HG03108 (cell line): ENCODE results near the gene CDH23.

ENCODE experiments used
- ATAC-seq: cut with Tn5 transposase; IDR thresholded peaks from one replicate; pipeline ENCODE4 v1.9.1; 2021; ENCODE audit warnings: moderate library complexity; ENCODE audit not compliant: unreplicated experiment

CDH23 gene

DNA sequence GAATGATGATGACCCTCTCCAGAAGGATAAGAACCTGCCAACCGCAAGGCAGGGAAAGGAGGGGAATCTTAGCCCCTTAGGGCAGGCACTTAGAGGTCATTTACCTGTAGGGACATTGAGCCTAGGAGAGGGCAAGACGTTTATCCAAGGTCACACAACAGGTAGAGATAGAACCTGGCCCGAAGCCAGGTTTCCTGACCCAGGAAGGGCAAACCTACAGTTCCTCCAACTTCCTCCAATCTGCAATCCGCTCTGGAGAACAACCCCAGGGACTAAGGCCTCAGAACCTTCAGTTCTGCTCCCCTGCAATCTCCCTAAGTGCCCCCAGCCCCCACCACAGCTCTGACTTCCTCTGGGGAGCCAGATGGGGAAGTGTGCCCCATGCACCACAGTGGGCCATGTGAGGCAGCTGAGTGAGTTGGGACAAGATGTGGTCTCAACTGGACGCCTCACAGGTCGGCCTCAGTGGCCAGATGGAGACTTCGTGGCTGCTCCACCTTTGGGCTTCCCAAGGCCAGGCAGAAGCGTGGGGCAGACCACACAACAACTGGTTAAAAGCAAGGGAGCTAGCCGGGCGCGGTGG, 455.7 kb downstream of the CDH23 start:
- no peak for ATAC-seq

GRCh38 chr10:71854031-71854430, 457.3 kb downstream of the CDH23 start:
- no peak for ATAC-seq

DNA sequence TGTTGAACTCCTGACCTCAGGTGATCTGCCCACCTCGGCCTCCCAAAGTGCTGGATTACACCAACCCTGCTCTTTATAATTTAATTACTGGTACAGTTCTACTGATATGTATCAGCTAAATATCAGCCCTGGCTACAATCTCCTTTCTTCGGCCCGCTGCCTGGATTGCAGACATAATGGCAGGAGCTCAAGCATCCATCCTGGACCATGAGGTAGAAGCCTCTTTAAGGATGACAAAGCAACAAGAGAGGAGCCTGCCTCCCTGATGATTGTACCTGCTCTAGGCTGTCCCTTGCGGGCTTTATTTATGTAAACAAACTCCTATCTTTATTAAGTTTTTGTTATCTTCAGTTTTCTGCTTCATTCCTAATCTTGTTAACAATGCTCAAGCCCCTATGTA, 459.9 kb downstream of the CDH23 start:
- no peak for ATAC-seq

- no peak for ATAC-seq
Observed at GRCh38 chr10:71857934-71858890, 461.5 kb downstream of the CDH23 start.

DNA sequence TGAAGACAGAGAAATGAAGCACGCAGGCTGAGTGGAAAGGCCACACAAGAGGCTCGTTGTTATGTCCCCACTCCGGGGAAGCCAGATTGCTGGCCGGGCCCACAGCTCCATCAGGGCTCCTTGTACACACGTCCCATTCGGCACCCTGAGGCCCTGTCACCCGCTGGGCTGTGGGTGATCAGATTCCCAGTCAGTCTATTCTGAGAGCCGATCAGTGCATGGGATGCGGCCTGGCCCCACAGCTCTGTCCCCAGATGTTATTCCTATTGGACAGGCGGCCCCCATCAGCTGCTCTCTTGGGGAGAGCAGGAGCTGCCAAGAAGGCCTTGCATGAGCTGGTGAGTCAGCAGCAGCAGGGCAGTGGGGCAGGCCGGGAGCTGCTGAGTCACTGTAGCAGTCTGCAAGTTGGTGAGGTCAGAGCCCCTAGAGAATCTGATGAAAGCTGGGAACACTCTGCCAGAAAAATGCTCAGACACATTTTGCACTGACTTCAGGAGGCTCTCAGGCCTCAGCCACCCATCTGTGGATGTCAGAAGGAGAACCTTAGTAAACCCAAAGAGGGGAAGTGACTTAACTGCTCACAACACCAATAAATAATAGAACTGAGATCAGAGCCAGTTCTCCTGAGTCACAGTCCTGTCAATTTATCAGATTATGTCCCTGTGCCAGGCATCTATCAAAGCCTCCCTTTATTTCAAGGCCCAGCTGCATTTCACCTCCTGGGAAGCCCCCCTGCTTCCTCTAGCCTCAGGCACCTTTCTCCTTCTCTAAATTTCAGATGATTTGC, 463.7 kb downstream of the CDH23 start:
- ATAC-seq, result no peak

DNA sequence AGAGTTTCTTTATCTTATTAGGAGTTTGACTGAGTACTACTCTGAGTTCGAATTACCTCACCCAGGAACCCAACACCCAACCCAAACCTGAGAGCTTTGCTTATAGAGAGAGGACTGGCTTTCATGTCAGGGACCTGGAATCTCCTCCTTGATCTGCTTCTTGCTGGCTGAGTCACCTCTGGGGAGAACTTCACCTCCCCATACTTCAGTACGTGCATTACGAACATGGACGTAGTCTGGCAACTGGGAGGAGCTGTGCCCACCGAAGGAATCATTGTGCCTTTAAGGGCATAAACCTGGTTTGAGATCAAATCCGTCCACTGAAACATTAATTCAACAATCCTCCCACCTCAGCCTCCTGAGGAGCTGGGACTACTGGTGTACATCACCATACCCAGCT, 466.5 kb downstream of the CDH23 start:
- ATAC-seq, result no peak

DNA sequence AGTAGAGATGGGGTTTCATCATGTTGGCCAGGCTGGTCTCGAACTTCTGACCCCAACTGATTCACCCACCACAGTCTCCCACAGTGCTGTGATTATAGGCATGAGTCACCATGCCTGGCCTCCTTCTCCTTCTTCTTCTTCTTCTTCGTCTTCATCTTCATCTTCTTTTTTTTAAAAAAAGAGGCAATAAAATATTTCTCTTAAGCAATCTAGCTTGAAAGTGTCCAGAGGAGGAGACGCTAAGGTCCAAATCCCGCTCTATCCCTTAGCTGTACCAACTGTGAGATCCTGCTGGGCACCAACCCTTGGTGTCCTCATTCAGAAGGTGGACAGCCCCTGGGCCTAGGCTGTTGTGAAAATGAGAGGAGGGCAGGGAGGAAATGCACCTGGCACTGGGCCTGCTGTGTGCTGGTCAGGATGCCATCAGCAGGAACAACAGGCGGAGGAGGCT, 468.2 kb downstream of the CDH23 start:
- ATAC-seq, result no peak
